Spleen (tissue), 11 donors: ENCODE data around the gene ITGAV. TPM values are rescaled to one million over a fixed set of nuclear protein-coding genes. Genes with fewer than 3 reads are reported as not detected.

Source experiments
- DNase-seq: peaks from one replicate; pipeline ENCODE4 v3.0.0-alpha.2; 2020
- H3K27ac ChIP-seq, 8 donors: fragments of 200-600 bp; sonication (generic) in 7 of 8; 1 replicate in 4 of 8; 2 replicates in 4 of 8; pipeline versions ENCODE4 v1.5.0 to v1.8.0; 2016 to 2021; ENCODE audit warnings: inconsistent platforms in 4 of 8, mild to moderate bottlenecking in 4 of 8, moderate library complexity in 1 of 8
- H3K27me3 ChIP-seq, 7 donors: fragments of 200-600 bp; sonication (generic) in 6 of 7; replicated peaks in 1 of 7; 1 replicate in 4 of 7; 2 replicates in 3 of 7; pipeline versions ENCODE4 v1.5.0 to v1.8.0; 2016 to 2021; ENCODE audit warnings: inconsistent platforms in 3 of 7, mild to moderate bottlenecking in 1 of 7
- H3K36me3 ChIP-seq, 6 donors: fragments of 200-600 bp; sonication (generic) in 5 of 6; 1 replicate in 4 of 6; 2 replicates in 2 of 6; pipeline versions ENCODE4 v1.5.0 to v1.8.0; 2016 to 2021; ENCODE audit warnings: inconsistent platforms in 2 of 6
- H3K4me1 ChIP-seq, 6 donors: fragments of 200-600 bp; sonication (generic) in 5 of 6; 1 replicate in 3 of 6; 2 replicates in 3 of 6; pipeline versions ENCODE4 v1.5.0 to v1.8.0; 2016 to 2021; ENCODE audit warnings: inconsistent platforms in 3 of 6
- H3K4me3 ChIP-seq, 8 donors: fragments of 200-600 bp; sonication (generic) in 7 of 8; 1 replicate in 4 of 8; 2 replicates in 4 of 8; pipeline versions ENCODE4 v1.5.0 to v1.8.0; 2016 to 2021; ENCODE audit warnings: inconsistent platforms in 4 of 8, mild to moderate bottlenecking in 4 of 8, moderate library complexity in 2 of 8
- H3K9me3 ChIP-seq, 8 donors: fragments of 200-600 bp; sonication (generic) in 7 of 8; 1 replicate in 4 of 8; 2 replicates in 4 of 8; pipeline versions ENCODE4 v1.5.0 to v1.8.0; 2016 to 2021; ENCODE audit warnings: inconsistent platforms in 4 of 8
- CTCF ChIP-seq, 11 experiments: fragments of 200-600 bp in 7 of 11; fragments of 450-650 bp in 4 of 11; sonication (generic) in 4 of 11; IDR thresholded peaks in 8 of 11; conservative IDR thresholded peaks in 3 of 11; 1 replicate in 7 of 11; 2 replicates in 4 of 11; pipeline versions ENCODE4 v1.4.0 to v1.8.0; 2016 to 2021; ENCODE audit warnings: antibody characterized with exemption in 11 of 11, inconsistent platforms in 4 of 11, mild to moderate bottlenecking in 1 of 11
- POLR2A ChIP-seq, 3 donors: fragments of 450-650 bp; IDR thresholded peaks; one replicate each; pipeline ENCODE4 v1.5.1; 2017; ENCODE audit warnings: antibody characterized with exemption in 3 of 3, mild to moderate bottlenecking in 1 of 3
- POLR2AphosphoS5 ChIP-seq, 3 donors: sonication (generic); formaldehyde crosslinking; IDR thresholded peaks; one replicate each; pipeline ENCODE4 v1.5.1; 2017; ENCODE audit warnings: antibody characterized with exemption in 3 of 3
- WGBS, 5 donors: extraction: QIAGEN DNeasy Blood & Tissue Kit in 3 of 5; methylation state at CpG; one replicate each; pipeline versions ENCODE4 v1.1.5 to v1.1.7; 2013 to 2018; 5-methylcytosine and 5-hydroxymethylcytosine counted together
- intact Hi-C: fragments of 100-400 bp; cut with DNase I; formaldehyde crosslinking; loops from one replicate; pipeline ENCODE4 v1.15.0; 2023; ENCODE audit warnings: low total_unique reads
- polyA plus RNA-seq, 3 donors: library from polyadenylated mRNA; stranded (reverse); fragments of 200-250 nt; gene quantifications; one replicate each; pipeline ENCODE4 v1.2.1, GENCODE V29; 2013
- total RNA-seq, 7 donors: library from RNA; depleted of rRNA in 3 of 7; stranded (reverse); fragments of >200 nt in 3 of 7; fragmentation: NEBNext Ultra II Directional in 4 of 7; extraction: Animal tissue kit (Norgen Biotek cat#: 25700) in 4 of 7; gene quantifications; one replicate each; pipeline versions ENCODE4 v1.1.0 to v1.2.1, GENCODE V29; 2016 to 2021
- donor health status: healthy with polysubstance abuse.
- donor health status: DM: no; HTN: no; CAD: no; lungs with moderate emphysema.
- donor health status: DM: no; HTN: no; CAD: no.
- donor health status: Bipolar disorder and iron deficiency.
- donor health status: healthy.
- donor health status: DM: no; HTN: no; CAD: no.
- donor health status: DM: yes; HTN: yes; CAD: no.

ITGAV gene
- total and polyA plus RNA-seq, 10 donors = 5.6 to 85.4 (median 60.8) TPM

GRCh38 chr2:186696804-186697203 lies 106.9 kb downstream of the ITGAV start:
- peaks cover 0 to 26% (median 8%) of the 10 kb centered on the region in 7 donors for H3K27me3 ChIP-seq
- no peaks in the 10 kb centered on the region for H3K36me3 ChIP-seq
- no peak overlapping the region for H3K27ac ChIP-seq
- WGBS, 5 donors = 46 to 59% (median 48%) methylated on average over 4 of the region's 4 CpGs
- H3K9me3 ChIP-seq = no peaks in the 10 kb centered on the region
- TF ChIP-seq POLR2AphosphoS5 (IDR thresholded peaks at IDR 0.05) (no peak), POLR2A (IDR thresholded peaks at IDR 0.05) (no peak), CTCF (IDR thresholded peaks at IDR 0.05 in 8 of 11, conservative IDR thresholded peaks at IDR 0.05 in 3 of 11) (no peak)
- H3K4me3 ChIP-seq = no peak overlapping the region
- intact Hi-C loops = no loop called here
- H3K4me1 ChIP-seq = peaks cover 0 to 27% (median 14%) of the 10 kb centered on the region in 6 donors
- no peak for DNase-seq

GRCh38 chr2:186697536-186697935 lies 107.7 kb downstream of the ITGAV start:
- no peak overlapping the region for H3K4me3 ChIP-seq
- no peak overlapping the region for H3K27ac ChIP-seq
- H3K36me3 ChIP-seq = no peaks in the 10 kb centered on the region
- DNase-seq = no peak
- H3K27me3 ChIP-seq = peaks cover 0 to 26% (median 8%) of the 10 kb centered on the region in 7 donors
- TF ChIP-seq POLR2AphosphoS5 (IDR thresholded peaks at IDR 0.05) = no peak
- TF ChIP-seq CTCF (IDR thresholded peaks at IDR 0.05 in 8 of 11, conservative IDR thresholded peaks at IDR 0.05 in 3 of 11) = no peak
- no peak for TF ChIP-seq POLR2A (IDR thresholded peaks at IDR 0.05)
- no peaks in the 10 kb centered on the region for H3K9me3 ChIP-seq
- 91 to 100% (median 95%) methylated on average over 1 of the region's 1 CpG for WGBS, 5 donors
- peaks cover 0 to 27% (median 14%) of the 10 kb centered on the region in 6 donors for H3K4me1 ChIP-seq
- intact Hi-C loops = no loop called here

- H3K27me3 ChIP-seq = peaks cover 0 to 8% (median 0%) of the 10 kb centered on the region in 7 donors
- TF ChIP-seq CTCF (IDR thresholded peaks at IDR 0.05 in 8 of 11, conservative IDR thresholded peaks at IDR 0.05 in 3 of 11) (no peak), POLR2AphosphoS5 (IDR thresholded peaks at IDR 0.05) (no peak), POLR2A (IDR thresholded peaks at IDR 0.05) (no peak)
- intact Hi-C loops = no loop called here
- H3K4me3 ChIP-seq = no peak overlapping the region
- no peak for DNase-seq
- peaks cover 0 to 11% (median 6%) of the 10 kb centered on the region in 6 donors for H3K4me1 ChIP-seq
- H3K27ac ChIP-seq = no peak overlapping the region
- H3K9me3 ChIP-seq = no peaks in the 10 kb centered on the region
- no peaks in the 10 kb centered on the region for H3K36me3 ChIP-seq
Observed at GRCh38 chr2:186699742-186700141, 109.9 kb downstream of the ITGAV start.

- intact Hi-C loops = no loop called here
- H3K27ac ChIP-seq = no peak overlapping the region
- WGBS, 5 donors = 88 to 100% (median 97%) methylated on average over 2 of the region's 2 CpGs
- H3K4me1 ChIP-seq = no peaks in the 10 kb centered on the region
- no peaks in the 10 kb centered on the region for H3K36me3 ChIP-seq
- no peak for TF ChIP-seq POLR2A (IDR thresholded peaks at IDR 0.05)
- no peak for TF ChIP-seq CTCF (IDR thresholded peaks at IDR 0.05 in 8 of 11, conservative IDR thresholded peaks at IDR 0.05 in 3 of 11)
- H3K9me3 ChIP-seq = no peaks in the 10 kb centered on the region
- H3K4me3 ChIP-seq = no peak overlapping the region
- H3K27me3 ChIP-seq = no peaks in the 10 kb centered on the region
- no peak for DNase-seq
Observed at GRCh38 chr2:186702006-186702405, 112.2 kb downstream of the ITGAV start.
